Muscle of leg (tissue), 11 donors: ENCODE results near the gene FAM53B. TPM values are rescaled to one million over a fixed set of nuclear protein-coding genes. Genes with fewer than 3 reads are reported as not detected.
A peak's percentile ranks its signal among the peaks of the same experiment; 100 is the strongest.

ENCODE experiments used
- DNase-seq: peaks from one replicate; pipeline ENCODE4 v3.0.0; 2013
- H3K27ac ChIP-seq: one replicate; pipeline ENCODE4 v1.5.1; 2013; ENCODE audit warnings: mild to moderate bottlenecking, low read length, control low read depth
- H3K27me3 ChIP-seq: one replicate; pipeline ENCODE4 v1.6.1; 2013; ENCODE audit warnings: low read length; ENCODE audit not compliant: control insufficient read depth, insufficient read depth
- H3K36me3 ChIP-seq: one replicate; pipeline ENCODE4 v1.6.1; 2013; ENCODE audit warnings: low read length; ENCODE audit not compliant: control insufficient read depth, insufficient read depth
- H3K4me1 ChIP-seq: one replicate; pipeline ENCODE4 v1.6.1; 2013; ENCODE audit warnings: low read length; ENCODE audit not compliant: control insufficient read depth, insufficient read depth
- H3K4me3 ChIP-seq: one replicate; pipeline ENCODE4 v1.5.1; 2013; ENCODE audit warnings: low read length, control low read depth
- H3K9me3 ChIP-seq: replicated peaks from 2 replicates; pipeline ENCODE4 v1.6.1; 2013; ENCODE audit warnings: low read depth, low read length; ENCODE audit not compliant: control insufficient read depth
- WGBS: methylation state at CpG from one replicate; pipeline ENCODE4 v1.1.5; 2013; ENCODE audit warnings: missing lambda C conversion rate; ENCODE audit not compliant: insufficient coverage; 5-methylcytosine and 5-hydroxymethylcytosine counted together
- polyA plus RNA-seq, 8 donors: library from polyadenylated mRNA; unstranded; fragments of 120-200 nt; gene quantifications; one replicate each; pipeline versions ENCODE4 v1.2.1 to v1.2.3, GENCODE V29; 2013; ENCODE audit warnings: inconsistent platforms in 1 of 8, low replicate concordance in 1 of 8; ENCODE audit not compliant: insufficient read length in 8 of 8, insufficient read depth in 1 of 8
- total RNA-seq: library from RNA; stranded (reverse); fragments of 120-200 nt; gene quantifications from one replicate; pipeline ENCODE4 v1.2.4, GENCODE V29; 2013

The FAM53B gene
- total and polyA plus RNA-seq, 9 donors = 23.6 to 31.2 (median 27.0) TPM

DNA sequence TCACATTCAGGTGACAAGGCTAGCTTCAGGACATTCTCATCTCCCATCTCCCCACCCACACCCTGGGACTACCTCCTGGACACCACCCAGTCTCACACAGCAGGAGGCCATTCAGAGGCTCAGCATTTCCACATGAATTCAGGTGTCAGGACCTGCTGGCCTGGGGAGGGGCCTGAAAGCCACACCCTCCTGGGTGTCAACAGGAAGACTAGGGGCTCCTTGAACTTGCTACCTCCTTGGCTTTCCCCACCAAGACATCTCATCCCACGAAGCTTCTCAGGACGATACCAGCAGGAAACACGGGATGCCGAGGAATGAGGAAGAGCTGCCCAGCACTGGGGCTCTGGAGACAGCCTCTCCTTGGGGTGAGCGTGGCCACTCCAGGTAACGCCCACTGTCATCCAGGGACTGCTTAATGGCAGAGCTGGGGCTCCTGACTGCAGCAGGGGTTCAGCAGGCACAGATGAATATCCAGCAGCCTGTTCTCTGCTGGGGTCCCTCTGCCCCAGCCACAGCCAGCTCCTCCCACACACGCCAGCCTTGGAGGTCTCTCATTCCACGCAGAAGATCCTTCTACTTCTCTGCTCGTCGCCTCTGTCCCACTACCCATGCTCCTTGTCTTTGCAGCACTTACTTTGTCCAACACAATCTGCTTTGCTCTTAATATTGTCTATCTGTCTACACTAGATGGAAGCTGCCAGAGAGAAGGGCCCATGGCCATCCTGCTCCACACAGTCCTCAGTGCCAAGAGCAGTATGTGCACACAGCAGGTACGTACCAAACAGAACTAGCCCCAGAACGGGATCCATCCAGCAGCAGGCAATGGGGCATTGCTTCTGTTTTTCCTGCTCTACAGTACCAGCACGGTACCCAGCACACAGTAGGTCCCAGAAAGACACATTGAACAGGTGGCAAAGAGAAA is 88.7 kb downstream of the FAM53B start:
- peaks cover 35% of the 10 kb centered on the region for H3K4me1 ChIP-seq
- H3K9me3 ChIP-seq = no peaks in the 10 kb centered on the region
- no peak for DNase-seq
- H3K27ac ChIP-seq = peak overlapping the region; percentile 78
- peaks cover 51% of the 10 kb centered on the region for H3K36me3 ChIP-seq
- H3K4me3 ChIP-seq = no peak overlapping the region
- 87% methylated on average over 13 of the region's 13 CpGs for WGBS
- H3K27me3 ChIP-seq = no peaks in the 10 kb centered on the region

DNA sequence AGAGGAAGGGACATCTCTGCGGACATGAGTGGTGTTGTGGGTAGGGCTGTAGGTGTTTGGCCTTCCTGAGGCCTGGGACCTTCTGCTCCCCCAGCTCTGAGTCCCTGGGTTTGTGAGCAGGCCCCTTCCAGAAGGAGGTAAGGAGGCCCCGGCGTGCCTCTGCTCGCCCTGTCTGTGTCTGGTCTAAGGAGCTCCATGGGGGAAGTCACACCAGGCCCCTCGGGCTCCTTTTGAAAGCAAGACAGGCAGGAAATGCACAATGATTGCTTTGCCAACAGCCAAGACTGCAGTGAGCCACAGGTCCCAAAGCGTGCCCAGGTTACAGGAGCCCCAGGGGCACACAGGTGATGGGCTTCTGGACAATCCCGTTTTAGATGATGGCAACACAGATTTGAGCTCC is 89.5 kb downstream of the FAM53B start:
- Histone ChIP-seq H3K4me3 (no peak overlapping the region), H3K27ac (peak overlapping the region; percentile 78), H3K4me1 (peaks cover 42% of the 10 kb centered on the region), H3K36me3 (peaks cover 45% of the 10 kb centered on the region), H3K9me3 (no peaks in the 10 kb centered on the region), H3K27me3 (no peaks in the 10 kb centered on the region)
- 83% methylated on average over 6 of the region's 7 CpGs for WGBS
- no peak for DNase-seq

DNA sequence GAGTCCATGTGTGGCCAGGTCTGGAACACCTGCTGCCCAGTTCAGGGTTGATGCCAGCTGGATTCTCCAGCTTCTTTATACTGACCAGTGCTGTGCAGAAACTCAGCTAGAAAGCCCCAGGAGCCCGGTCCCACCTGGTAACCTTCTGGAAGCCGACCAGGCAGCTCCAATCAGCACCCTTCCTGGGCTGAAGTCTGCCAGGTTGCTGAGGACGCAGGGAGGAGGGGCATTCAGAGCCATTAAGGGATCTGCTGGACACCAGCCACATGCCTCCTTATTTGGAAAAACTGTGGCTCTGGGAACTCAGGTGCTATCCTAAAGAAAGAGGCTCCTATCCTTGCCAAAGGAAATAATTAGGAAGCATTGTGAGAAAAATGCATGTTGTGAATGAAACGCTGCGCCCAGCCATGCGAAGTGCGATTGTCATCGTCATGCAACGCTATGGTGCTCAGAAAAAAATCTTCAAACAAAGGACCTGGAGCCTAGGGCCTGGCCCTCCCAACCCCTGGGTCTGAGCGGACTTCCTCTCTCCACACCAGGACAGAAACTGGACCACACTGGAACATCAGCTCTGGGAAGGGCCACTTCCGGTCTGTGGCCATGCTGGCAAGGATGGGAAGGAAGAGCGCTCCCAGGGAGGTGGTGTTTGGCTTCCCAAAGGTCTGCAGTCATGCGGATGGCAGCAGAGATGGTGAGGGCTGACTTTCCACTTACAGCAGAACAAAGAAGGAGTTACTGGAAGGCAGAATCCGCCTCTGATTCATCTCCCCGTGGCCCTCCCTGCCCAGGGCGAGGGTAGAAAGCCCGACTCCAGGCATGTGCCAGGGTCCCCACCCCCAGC is 90.1 kb downstream of the FAM53B start:
- H3K4me1 ChIP-seq = peaks cover 48% of the 10 kb centered on the region
- 97% methylated on average over 7 of the region's 17 CpGs for WGBS
- H3K27me3 ChIP-seq = no peaks in the 10 kb centered on the region
- peaks cover 45% of the 10 kb centered on the region for H3K36me3 ChIP-seq
- H3K27ac ChIP-seq = peak overlapping the region; percentile 78
- H3K4me3 ChIP-seq = no peak overlapping the region
- no peaks in the 10 kb centered on the region for H3K9me3 ChIP-seq
- DNase-seq = no peak

DNA sequence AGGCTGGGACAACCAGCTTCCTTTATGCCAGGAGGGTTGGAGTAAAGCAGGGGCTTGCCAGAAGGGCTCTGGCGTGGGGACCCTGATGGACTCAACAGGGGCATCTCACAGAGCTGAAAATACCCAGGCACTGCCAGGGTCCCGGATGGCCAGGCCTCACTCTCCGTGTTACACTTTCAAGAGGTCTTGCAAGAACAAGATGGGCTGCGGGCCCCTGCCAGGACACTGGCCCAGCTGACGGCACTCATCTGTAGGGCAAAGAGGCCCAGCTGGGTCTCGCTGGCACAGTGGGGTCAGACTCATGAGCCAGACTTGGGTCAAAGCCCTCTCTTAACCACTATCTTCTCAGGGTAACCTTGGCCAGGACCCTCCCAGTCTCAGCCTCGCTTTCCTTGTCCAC is 90.9 kb downstream of the FAM53B start:
- H3K4me1 ChIP-seq = peaks cover 56% of the 10 kb centered on the region
- H3K9me3 ChIP-seq = no peaks in the 10 kb centered on the region
- peak overlapping the region; percentile 78 for H3K27ac ChIP-seq
- H3K4me3 ChIP-seq = no peak overlapping the region
- H3K36me3 ChIP-seq = peaks cover 43% of the 10 kb centered on the region
- DNase-seq = no peak
- H3K27me3 ChIP-seq = no peaks in the 10 kb centered on the region
- 76% methylated on average over 6 of the region's 7 CpGs for WGBS

DNA sequence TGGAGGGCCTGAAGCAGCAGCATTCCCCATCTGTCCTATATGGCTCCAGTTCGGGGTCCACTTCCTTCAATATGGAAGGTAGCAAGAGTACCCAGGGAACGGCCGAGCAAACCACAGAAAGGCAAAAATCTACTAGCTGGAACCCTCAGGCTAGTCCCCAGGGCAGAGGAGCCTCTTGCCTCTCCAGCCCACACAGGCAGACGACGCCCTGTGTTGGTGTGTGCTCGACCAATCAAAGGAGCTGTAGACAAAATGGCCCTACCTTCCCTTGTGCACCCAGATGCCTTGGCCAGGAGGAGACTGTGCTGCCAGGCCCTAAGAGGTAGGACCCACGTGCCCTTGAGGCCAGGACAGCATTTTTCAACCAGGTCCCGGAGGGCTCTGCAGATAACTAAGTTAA is 91.5 kb downstream of the FAM53B start:
- 78% methylated on average over 7 of the region's 8 CpGs for WGBS
- no peak for DNase-seq
- Histone ChIP-seq H3K27ac (no peak overlapping the region), H3K36me3 (peaks cover 39% of the 10 kb centered on the region), H3K4me1 (peaks cover 62% of the 10 kb centered on the region), H3K27me3 (no peaks in the 10 kb centered on the region), H3K9me3 (no peaks in the 10 kb centered on the region), H3K4me3 (no peak overlapping the region)

DNA sequence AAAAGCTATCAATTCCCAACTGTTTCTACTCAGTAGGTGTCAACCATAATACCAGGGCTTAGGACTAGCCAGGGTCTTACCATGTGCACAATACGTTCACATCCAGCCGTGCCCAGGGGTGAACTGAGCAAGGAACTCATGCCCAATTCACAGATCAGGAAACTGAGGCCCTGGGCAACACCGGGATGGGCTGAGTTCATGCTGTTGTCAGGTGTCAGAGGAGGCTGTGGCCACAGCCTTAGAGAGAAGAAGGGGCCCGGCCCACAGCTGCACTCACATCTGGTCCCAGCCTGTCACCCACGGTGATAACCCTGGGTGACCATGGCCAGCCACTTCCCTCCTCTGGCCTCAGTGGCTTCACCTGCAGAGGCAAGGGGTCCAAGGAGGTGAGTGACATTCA is 92.0 kb downstream of the FAM53B start:
- WGBS = 88% methylated on average over 4 of the region's 5 CpGs
- H3K9me3 ChIP-seq = no peaks in the 10 kb centered on the region
- no peaks in the 10 kb centered on the region for H3K27me3 ChIP-seq
- no peak overlapping the region for H3K4me3 ChIP-seq
- no peak overlapping the region for H3K27ac ChIP-seq
- no peak for DNase-seq
- H3K4me1 ChIP-seq = peaks cover 67% of the 10 kb centered on the region
- H3K36me3 ChIP-seq = peaks cover 39% of the 10 kb centered on the region

DNA sequence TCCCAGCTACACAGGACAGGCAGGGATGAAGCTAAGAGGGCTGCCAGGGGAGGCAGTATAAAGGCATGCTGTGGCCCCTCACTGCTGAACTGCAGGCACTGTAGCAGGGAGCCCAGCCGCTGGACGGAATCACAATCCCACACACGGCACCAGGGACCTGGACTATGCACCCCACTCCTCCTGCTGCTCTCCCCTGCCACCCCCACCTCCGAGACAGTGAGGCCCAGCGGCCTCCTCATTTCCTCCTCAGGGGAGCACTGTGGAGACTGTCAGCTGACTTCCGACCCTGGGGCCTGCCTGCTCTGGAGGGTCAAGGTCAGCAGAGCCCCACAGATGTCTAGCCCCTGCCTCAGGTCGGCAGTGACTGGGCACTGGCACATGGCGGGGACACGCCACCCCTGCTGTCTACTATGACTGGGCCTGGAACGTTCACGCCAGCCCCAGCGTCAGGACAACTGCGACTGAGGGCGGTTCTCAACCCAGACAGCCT is 92.7 kb downstream of the FAM53B start:
- 80% methylated on average over 12 of the region's 14 CpGs for WGBS
- no peak for DNase-seq
- Histone ChIP-seq H3K27me3 (no peaks in the 10 kb centered on the region), H3K9me3 (no peaks in the 10 kb centered on the region), H3K27ac (no peak overlapping the region), H3K4me1 (peaks cover 74% of the 10 kb centered on the region), H3K36me3 (peaks cover 39% of the 10 kb centered on the region), H3K4me3 (no peak overlapping the region)

DNA sequence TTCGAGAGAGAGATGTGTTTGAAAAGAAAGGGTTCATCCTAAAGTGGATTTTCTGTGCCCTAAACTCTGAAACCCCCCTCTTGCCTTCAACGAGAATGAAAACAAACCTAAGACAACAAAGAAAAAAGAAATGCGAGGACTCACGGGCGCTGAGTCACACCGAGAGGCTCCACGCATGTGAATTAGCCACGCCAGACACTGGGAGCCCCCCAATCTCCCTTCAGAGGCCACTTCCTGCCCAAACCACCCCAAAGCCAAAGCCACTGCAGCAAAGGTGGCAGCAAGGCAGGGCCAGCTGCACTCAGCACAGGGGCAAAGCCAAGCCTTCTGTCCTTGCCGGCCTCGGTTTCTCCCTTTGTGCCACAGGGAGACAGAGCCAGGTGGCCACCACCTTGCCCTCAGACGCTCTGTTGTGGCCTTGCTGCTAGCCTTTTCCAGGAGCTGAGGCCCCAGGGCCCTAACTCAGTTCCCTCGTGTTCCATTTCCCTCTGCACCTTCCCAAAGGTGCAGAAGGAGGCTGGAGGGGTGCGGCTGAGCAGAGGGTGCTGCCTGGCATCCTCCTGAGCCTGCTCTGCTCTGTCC is 93.3 kb downstream of the FAM53B start:
- H3K4me3 ChIP-seq = no peak overlapping the region
- peak overlapping the region; percentile 53 for H3K27ac ChIP-seq
- peaks cover 80% of the 10 kb centered on the region for H3K4me1 ChIP-seq
- H3K27me3 ChIP-seq = no peaks in the 10 kb centered on the region
- DNase-seq = no peak
- peaks cover 38% of the 10 kb centered on the region for H3K36me3 ChIP-seq
- WGBS = 73% methylated on average over 8 of the region's 13 CpGs
- no peaks in the 10 kb centered on the region for H3K9me3 ChIP-seq

DNA sequence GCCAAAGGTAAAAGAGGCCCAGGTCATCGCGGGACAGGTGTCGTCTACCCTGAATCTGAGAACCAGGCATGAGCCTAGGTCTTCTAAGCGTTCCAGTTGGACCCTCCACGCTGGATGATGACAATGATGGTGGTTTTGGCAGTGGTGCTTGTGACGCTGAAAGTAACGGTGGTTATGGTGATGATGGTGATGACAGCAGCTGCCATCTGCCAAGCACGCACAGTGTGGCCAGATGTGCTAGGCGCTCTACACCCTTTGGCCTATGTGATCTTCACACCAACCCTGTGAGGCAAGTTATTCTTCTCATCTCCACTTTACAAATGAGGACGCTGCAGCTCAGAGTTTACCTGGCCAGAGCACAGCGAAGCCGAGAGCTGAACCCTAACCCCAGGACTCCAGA is 93.9 kb downstream of the FAM53B start:
- 88% methylated on average over 8 of the region's 12 CpGs for WGBS
- DNase-seq = no peak

DNA sequence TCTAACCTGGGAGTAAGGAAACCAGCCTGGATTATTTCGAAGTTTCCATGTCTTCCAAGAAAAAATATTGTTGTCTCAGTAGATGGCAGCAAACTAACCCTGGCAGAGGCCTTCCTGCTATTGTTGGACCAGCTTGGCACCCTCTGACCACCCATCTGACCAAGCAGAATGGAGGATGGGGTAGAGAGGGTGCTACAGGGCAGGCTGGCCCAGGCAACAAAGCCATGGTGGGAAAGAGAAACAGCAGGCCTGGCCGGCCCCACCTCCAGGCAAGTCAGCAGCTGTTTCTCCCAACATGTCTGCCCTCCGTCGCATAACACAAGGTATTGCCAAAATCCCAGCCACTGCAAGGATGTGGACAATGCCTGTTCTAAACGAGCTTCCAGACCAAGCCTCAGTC is 95.0 kb downstream of the FAM53B start:
- H3K27ac ChIP-seq = peak overlapping the region; percentile 93
- peaks cover 22% of the 10 kb centered on the region for H3K36me3 ChIP-seq
- no peaks in the 10 kb centered on the region for H3K9me3 ChIP-seq
- no peaks in the 10 kb centered on the region for H3K27me3 ChIP-seq
- peaks cover 91% of the 10 kb centered on the region for H3K4me1 ChIP-seq
- H3K4me3 ChIP-seq = no peak overlapping the region
- DNase-seq = peak; percentile 84
- WGBS = 0% methylated on average over 2 of the region's 5 CpGs

More for the DNA sequence above, 93.9 kb downstream of the FAM53B start:
- H3K4me1 ChIP-seq = peaks cover 86% of the 10 kb centered on the region
- H3K36me3 ChIP-seq = peaks cover 32% of the 10 kb centered on the region
- no peaks in the 10 kb centered on the region for H3K9me3 ChIP-seq
- H3K27me3 ChIP-seq = no peaks in the 10 kb centered on the region
- H3K4me3 ChIP-seq = no peak overlapping the region
- peak overlapping the region; percentile 93 for H3K27ac ChIP-seq
